Cardiac muscle cell (in vitro differentiated cells and primary cell): ENCODE measurements around the gene CERS2. TPM values are rescaled to one million over a fixed set of nuclear protein-coding genes. Genes with fewer than 3 reads are reported as not detected.
A peak's percentile ranks its signal among the peaks of the same experiment; 100 is the strongest.

Experiments
- DNase-seq, 2 donors: peaks; one replicate each; pipeline versions ENCODE4 v3.0.0 to v3.0.0-alpha.2; 2010 to 2017; ENCODE audit warnings: low read depth in 1 of 2, low spot score in 1 of 2
- H3K27ac ChIP-seq: fragments of 200-600 bp; sonication (generic); 2 replicates; pipeline ENCODE4 v1.5.1; 2016
- H3K27me3 ChIP-seq: fragments of 200-600 bp; sonication (generic); 2 replicates; pipeline ENCODE4 v1.6.0; 2016; ENCODE audit warnings: control low read depth
- H3K36me3 ChIP-seq: fragments of 200-600 bp; sonication (generic); 2 replicates; pipeline ENCODE4 v1.5.1; 2016; ENCODE audit warnings: control low read depth
- H3K4me1 ChIP-seq: fragments of 200-600 bp; sonication (generic); 2 replicates; pipeline ENCODE4 v1.8.1; 2017; ENCODE audit warnings: low read depth, mild to moderate bottlenecking, mixed run types
- H3K4me3 ChIP-seq: fragments of 200-600 bp; sonication (generic); 2 replicates; pipeline ENCODE4 v1.5.1; 2016; ENCODE audit warnings: mild to moderate bottlenecking
- H3K9me3 ChIP-seq: fragments of 200-600 bp; sonication (generic); 2 replicates; pipeline ENCODE4 v1.5.1; 2017; ENCODE audit warnings: low read depth, mild to moderate bottlenecking, control low read depth
- CTCF ChIP-seq: IDR thresholded peaks from 2 replicates; pipeline ENCODE4 v1.5.1; 2012; ENCODE audit warnings: low read depth, mild to moderate bottlenecking, low read length
- polyA plus RNA-seq: library from polyadenylated mRNA; unstranded; fragments of >200 nt; fragmentation: Nextera tagmentation; extraction: Ambion mirVana; gene quantifications from 2 replicates; pipeline ENCODE4 v1.2.1, GENCODE V29; 2016
- total RNA-seq: library from RNA; depleted of rRNA; stranded (reverse); fragments of >200 nt; gene quantifications from 2 replicates; pipeline ENCODE4 v1.2.3, GENCODE V29; 2016

CERS2 gene
- total and polyA plus RNA-seq, 2 experiments from 2014 or later = 64.7 to 124 TPM

- no peaks in the 10 kb centered on the region for H3K4me1 ChIP-seq
- peak; percentile 85 for TF ChIP-seq CTCF
- peak; percentile 80 to 86 for DNase-seq
- no peak overlapping the region for H3K27ac ChIP-seq
- no peak overlapping the region for H3K4me3 ChIP-seq
- no peaks in the 10 kb centered on the region for H3K36me3 ChIP-seq
- no peaks in the 10 kb centered on the region for H3K9me3 ChIP-seq
- no peaks in the 10 kb centered on the region for H3K27me3 ChIP-seq
Measured at GRCh38 chr1:150922519-150922975, 52.1 kb downstream of the CERS2 start.

- Histone ChIP-seq H3K4me1 (no peaks in the 10 kb centered on the region), H3K4me3 (no peak overlapping the region), H3K9me3 (no peaks in the 10 kb centered on the region)
Measured at GRCh38 chr1:150917387-150917786, 57.2 kb downstream of the CERS2 start.

More at GRCh38 chr1:150917387-150917786, 57.2 kb downstream of the CERS2 start:
- H3K27ac ChIP-seq = no peak overlapping the region
- H3K27me3 ChIP-seq = no peaks in the 10 kb centered on the region
- no peak for DNase-seq
- no peaks in the 10 kb centered on the region for H3K36me3 ChIP-seq
- TF ChIP-seq CTCF = no peak

Other genes starting within 250 kb of the CERS2 start
- 0.03 TPM in 1 of 2 replicates, not detected in the other for gene CTSS, start 209.1 kb downstream of the CERS2 start, total RNA-seq
- gene CTSS, start 209.1 kb downstream of the CERS2 start, polyA plus RNA-seq = not detected in 2 replicates
- 1.7 and 2.0 TPM in 2 replicates for gene CTSK, start 166.6 kb downstream of the CERS2 start, total RNA-seq
- 2.2 and 3.8 TPM in 2 replicates for gene CTSK, start 166.6 kb downstream of the CERS2 start, polyA plus RNA-seq
- 46.8 and 87.3 TPM in 2 replicates for gene ARNT, start 98.2 kb downstream of the CERS2 start, total RNA-seq
- 29.4 and 44.0 TPM in 2 replicates for gene ARNT, start 98.2 kb downstream of the CERS2 start, polyA plus RNA-seq
- gene CTXND2, start 87.7 kb downstream of the CERS2 start, total RNA-seq = not detected in 2 replicates
- gene CTXND2, start 87.7 kb downstream of the CERS2 start, polyA plus RNA-seq = not detected in 2 replicates
- 37.8 and 69.9 TPM in 2 replicates for gene SETDB1, start 48.5 kb downstream of the CERS2 start, total RNA-seq
- 20.1 and 23.7 TPM in 2 replicates for gene SETDB1, start 48.5 kb downstream of the CERS2 start, polyA plus RNA-seq
- gene ANXA9, start 7.5 kb upstream of the CERS2 start, total RNA-seq = 0.21 and 1.7 TPM in 2 replicates
- 1.4 and 2.0 TPM in 2 replicates for gene ANXA9, start 7.5 kb upstream of the CERS2 start, polyA plus RNA-seq
- gene MINDY1, start 32.1 kb upstream of the CERS2 start, total RNA-seq = 29.3 and 35.6 TPM in 2 replicates
- gene MINDY1, start 32.1 kb upstream of the CERS2 start, polyA plus RNA-seq = 11.5 and 18.9 TPM in 2 replicates
- gene PRUNE1, start 33.6 kb upstream of the CERS2 start, total RNA-seq = 44.1 and 51.6 TPM in 2 replicates
- 52.2 and 67.3 TPM in 2 replicates for gene PRUNE1, start 33.6 kb upstream of the CERS2 start, polyA plus RNA-seq
- gene BNIPL, start 61.8 kb upstream of the CERS2 start, total RNA-seq = 0.66 and 1.3 TPM in 2 replicates
- 0.65 and 1.3 TPM in 2 replicates for gene BNIPL, start 61.8 kb upstream of the CERS2 start, polyA plus RNA-seq
- gene C1orf56, start 72.9 kb upstream of the CERS2 start, total RNA-seq = 11.6 and 13.6 TPM in 2 replicates
- 15.6 TPM in 2 replicates for gene C1orf56, start 72.9 kb upstream of the CERS2 start, polyA plus RNA-seq
- 42.8 and 49.3 TPM in 2 replicates for gene CDC42SE1, start 84.8 kb upstream of the CERS2 start, total RNA-seq
- gene CDC42SE1, start 84.8 kb upstream of the CERS2 start, polyA plus RNA-seq = 24.0 and 25.4 TPM in 2 replicates
- 15.1 and 30.1 TPM in 2 replicates for gene MLLT11, start 85.6 kb upstream of the CERS2 start, total RNA-seq
- gene MLLT11, start 85.6 kb upstream of the CERS2 start, polyA plus RNA-seq = 54.5 and 91.6 TPM in 2 replicates
- 2.9 and 4.6 TPM in 2 replicates for gene GABPB2, start 95.9 kb upstream of the CERS2 start, total RNA-seq
- 1.6 and 1.7 TPM in 2 replicates for gene GABPB2, start 95.9 kb upstream of the CERS2 start, polyA plus RNA-seq
- 22.0 and 28.1 TPM in 2 replicates for gene SEMA6C, start 171.8 kb upstream of the CERS2 start, total RNA-seq
- gene SEMA6C, start 171.8 kb upstream of the CERS2 start, polyA plus RNA-seq = 23.3 and 29.9 TPM in 2 replicates
- gene TNFAIP8L2, start 181.8 kb upstream of the CERS2 start, total RNA-seq = 0.45 TPM in 1 of 2 replicates, not detected in the other
- gene TNFAIP8L2, start 181.8 kb upstream of the CERS2 start, polyA plus RNA-seq = 0.20 and 0.39 TPM in 2 replicates
- gene LYSMD1, start 191.1 kb upstream of the CERS2 start, total RNA-seq = 19.7 and 26.7 TPM in 2 replicates
- 4.9 and 8.0 TPM in 2 replicates for gene LYSMD1, start 191.1 kb upstream of the CERS2 start, polyA plus RNA-seq
- 30.8 and 50.9 TPM in 2 replicates for gene SCNM1, start 191.3 kb upstream of the CERS2 start, total RNA-seq
- 66.5 and 80.7 TPM in 2 replicates for gene SCNM1, start 191.3 kb upstream of the CERS2 start, polyA plus RNA-seq
- 0.48 TPM in 1 of 2 replicates, not detected in the other for gene TMOD4, start 201.1 kb upstream of the CERS2 start, total RNA-seq
- 0.44 TPM in 1 of 2 replicates, not detected in the other for gene TMOD4, start 201.1 kb upstream of the CERS2 start, polyA plus RNA-seq
- 47.5 and 60.0 TPM in 2 replicates for gene VPS72, start 215.4 kb upstream of the CERS2 start, total RNA-seq
- 64.7 and 82.7 TPM in 2 replicates for gene VPS72, start 215.4 kb upstream of the CERS2 start, polyA plus RNA-seq
- gene PIP5K1A, start 223.7 kb upstream of the CERS2 start, total RNA-seq = 36.4 and 91.3 TPM in 2 replicates
- gene PIP5K1A, start 223.7 kb upstream of the CERS2 start, polyA plus RNA-seq = 21.6 and 28.8 TPM in 2 replicates